PFSK-1 (cell line): ENCODE measurements around the gene SMARCD3.

Source experiments
- POLR2AphosphoS5 ChIP-seq: IDR thresholded peaks from 2 replicates; pipeline ENCODE4 v1.6.1; 2012; ENCODE audit warnings: low read depth, mild to moderate bottlenecking, control low read depth, low read length, moderate library complexity
- SIN3A ChIP-seq: IDR thresholded peaks from 2 replicates; pipeline ENCODE4 v1.6.1; 2012; ENCODE audit warnings: mild to moderate bottlenecking, low read length, moderate library complexity, borderline replicate concordance; ENCODE audit not compliant: insufficient read depth

GRCh38 chr7:151274936-151275812 is 26.7 kb upstream of the SMARCD3 start:
- TF ChIP-seq POLR2AphosphoS5 (no peak), SIN3A (no peak)
